Measurements from ENCODE around the gene OSBPL1A. TPM values are rescaled to one million over a fixed set of nuclear protein-coding genes. Genes with fewer than 3 reads are reported as not detected.
A peak's percentile ranks its signal among the peaks of the same experiment; 100 is the strongest.

OSBPL1A gene
- polyA plus RNA-seq, 1 donor, result 30.3 TPM

DNA sequence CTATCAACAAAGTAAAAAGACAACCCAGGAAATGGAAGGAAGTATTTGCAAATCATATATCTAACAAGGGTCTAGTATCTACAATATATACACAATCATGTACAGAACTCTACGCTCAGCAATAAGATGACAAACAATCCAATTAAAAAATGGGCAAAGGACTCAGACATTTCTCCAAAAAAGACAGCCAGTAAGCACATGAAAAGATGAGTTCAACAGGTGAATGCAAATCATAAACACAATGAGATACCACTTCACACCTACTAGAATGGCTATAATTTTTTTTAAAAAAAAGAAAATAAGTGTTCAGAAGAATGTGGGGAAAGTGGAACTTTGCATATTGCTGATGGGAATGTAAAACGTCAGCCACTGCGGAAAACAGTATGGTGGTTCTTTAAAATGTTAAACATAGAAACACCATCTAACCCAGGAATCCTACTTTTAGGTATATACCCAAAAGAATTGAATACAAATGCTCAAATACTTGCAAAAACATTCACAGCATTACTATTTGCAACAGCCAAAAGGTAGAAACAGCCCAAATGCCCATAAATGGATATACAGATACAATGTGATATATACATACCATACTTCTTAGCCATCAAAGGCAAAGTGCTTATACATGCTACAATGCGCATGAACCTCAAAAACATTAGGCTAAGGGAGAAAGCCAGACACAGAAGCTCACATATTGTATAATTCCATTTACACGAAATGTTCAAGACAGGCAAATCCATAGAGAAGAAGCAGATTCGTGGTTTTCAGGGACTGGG is 137.6 kb downstream of the OSBPL1A start:
- Histone ChIP-seq H3K27ac (ENCODE audit: low read length) (no peak overlapping the region), H3K9me3 (ENCODE audit: control insufficient read depth, low read depth, low read length) (no peaks in the 10 kb centered on the region), H3K36me3 (ENCODE audit: control insufficient read depth, insufficient read depth, low read length) (no peaks in the 10 kb centered on the region), H3K4me1 (ENCODE audit: control insufficient read depth, insufficient read depth, low read length) (no peaks in the 10 kb centered on the region), H3K27me3 (ENCODE audit: control insufficient read depth, insufficient read depth, low read length) (no peaks in the 10 kb centered on the region), H3K4me3 (ENCODE audit: low read length) (no peak overlapping the region)
- WGBS (ENCODE audit: insufficient coverage, low lambda C conversion rate), result 100% methylated on average over 1 of the region's 6 CpGs
- DNase-seq, result no peak

DNA sequence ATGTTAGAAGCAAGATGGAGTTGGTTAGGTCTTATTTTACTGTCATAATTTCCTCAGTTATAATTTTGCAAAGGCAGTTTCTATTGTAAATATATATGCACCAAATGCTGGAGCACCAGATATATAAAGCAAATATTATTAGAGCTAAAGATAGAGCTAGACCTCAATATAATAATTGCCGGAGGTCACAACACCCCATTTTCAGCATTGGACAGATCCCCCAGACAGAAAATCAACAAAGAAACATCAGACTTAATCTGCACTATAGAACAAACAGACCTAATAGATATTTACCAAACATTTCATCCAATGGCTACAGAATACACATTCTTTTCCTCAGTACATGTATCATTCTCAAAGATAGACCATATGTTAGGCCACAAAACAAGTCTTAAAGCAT is 143.6 kb downstream of the OSBPL1A start:
- Histone ChIP-seq H3K4me1 (ENCODE audit: control insufficient read depth, insufficient read depth, low read length) (no peaks in the 10 kb centered on the region), H3K4me3 (ENCODE audit: low read length) (no peak overlapping the region), H3K27ac (ENCODE audit: low read length) (no peak overlapping the region), H3K36me3 (ENCODE audit: control insufficient read depth, insufficient read depth, low read length) (peaks cover 2% of the 10 kb centered on the region), H3K27me3 (ENCODE audit: control insufficient read depth, insufficient read depth, low read length) (no peaks in the 10 kb centered on the region), H3K9me3 (ENCODE audit: control insufficient read depth, low read depth, low read length) (no peaks in the 10 kb centered on the region)
- DNase-seq, result no peak
- no CpG with 5 or more reads among the region's 1 CpG for WGBS (ENCODE audit: insufficient coverage, low lambda C conversion rate)

DNA sequence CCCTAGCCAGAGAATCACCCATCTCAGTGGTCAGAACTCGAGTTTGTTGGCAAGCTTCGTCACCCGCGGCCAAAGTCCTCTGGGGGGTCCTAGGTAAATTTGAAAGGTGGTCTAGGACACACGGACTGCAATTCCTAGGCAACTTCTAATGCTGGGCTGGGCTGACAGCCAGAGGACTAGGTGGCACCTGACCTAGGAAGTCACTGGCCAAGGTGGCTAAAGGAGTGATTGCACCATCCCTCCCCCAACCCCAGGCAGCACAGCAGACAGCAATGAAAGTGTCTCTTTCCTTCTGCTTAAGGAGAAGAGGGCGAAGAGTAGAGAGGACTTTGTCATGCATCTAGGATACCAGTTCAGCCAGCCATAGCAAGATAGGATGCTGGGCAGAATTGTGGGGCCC is 147.9 kb downstream of the OSBPL1A start:
- no peaks in the 10 kb centered on the region for H3K4me1 ChIP-seq (ENCODE audit: control insufficient read depth, insufficient read depth, low read length)
- H3K27me3 ChIP-seq (ENCODE audit: control insufficient read depth, insufficient read depth, low read length), result no peaks in the 10 kb centered on the region
- no peak overlapping the region for H3K27ac ChIP-seq (ENCODE audit: low read length)
- DNase-seq, result no peak
- H3K9me3 ChIP-seq (ENCODE audit: control insufficient read depth, low read depth, low read length), result no peaks in the 10 kb centered on the region
- WGBS (ENCODE audit: insufficient coverage, low lambda C conversion rate), result no CpG with 5 or more reads among the region's 6 CpGs
- H3K4me3 ChIP-seq (ENCODE audit: low read length), result no peak overlapping the region
- H3K36me3 ChIP-seq (ENCODE audit: control insufficient read depth, insufficient read depth, low read length), result peaks cover 2% of the 10 kb centered on the region

DNA sequence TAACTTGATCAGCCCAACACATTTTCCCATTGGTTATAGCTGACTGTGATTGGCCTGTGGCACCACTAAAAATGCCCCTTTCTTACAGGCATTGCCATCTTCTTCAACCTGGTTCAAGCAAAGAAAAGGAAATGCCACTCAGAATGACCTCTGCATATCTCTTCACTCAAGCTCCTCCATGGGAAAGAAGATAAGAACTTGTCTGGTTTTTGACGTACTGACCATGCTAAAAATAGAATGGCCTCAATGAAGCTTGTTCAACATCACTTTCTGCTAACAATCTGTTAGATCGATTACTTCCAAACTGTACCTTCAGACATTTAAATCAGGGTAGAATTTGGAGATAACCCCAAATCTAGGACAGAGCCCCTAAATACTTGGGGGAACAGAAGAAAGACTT is 149.3 kb downstream of the OSBPL1A start:
- Histone ChIP-seq H3K4me3 (ENCODE audit: low read length) (no peak overlapping the region), H3K27me3 (ENCODE audit: control insufficient read depth, insufficient read depth, low read length) (no peaks in the 10 kb centered on the region), H3K4me1 (ENCODE audit: control insufficient read depth, insufficient read depth, low read length) (no peaks in the 10 kb centered on the region), H3K27ac (ENCODE audit: low read length) (no peak overlapping the region), H3K9me3 (ENCODE audit: control insufficient read depth, low read depth, low read length) (no peaks in the 10 kb centered on the region), H3K36me3 (ENCODE audit: control insufficient read depth, insufficient read depth, low read length) (peaks cover 2% of the 10 kb centered on the region)
- 100% methylated on average over 1 of the region's 2 CpGs for WGBS (ENCODE audit: insufficient coverage, low lambda C conversion rate)
- DNase-seq, result no peak

DNA sequence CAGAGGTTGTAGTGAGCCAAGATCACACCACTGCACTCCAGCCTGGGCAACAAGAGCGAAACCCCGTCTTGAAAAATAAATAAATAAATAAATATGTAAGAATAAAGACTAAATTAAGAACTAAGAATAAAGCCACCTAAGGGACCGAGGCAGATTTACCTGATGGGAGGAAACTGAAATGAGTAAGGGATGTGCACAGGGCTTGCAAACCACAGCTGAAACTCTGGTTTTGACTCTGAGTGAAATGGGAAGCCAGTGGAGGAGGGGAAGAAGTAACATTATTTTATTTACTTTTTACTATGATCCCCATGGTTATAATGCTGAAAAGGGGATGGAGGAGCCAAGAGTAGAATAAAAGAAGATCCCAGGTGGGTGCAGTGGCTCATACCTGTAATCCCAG is 151.5 kb downstream of the OSBPL1A start:
- Histone ChIP-seq H3K27ac (ENCODE audit: low read length) (no peak overlapping the region), H3K36me3 (ENCODE audit: control insufficient read depth, insufficient read depth, low read length) (no peaks in the 10 kb centered on the region), H3K27me3 (ENCODE audit: control insufficient read depth, insufficient read depth, low read length) (no peaks in the 10 kb centered on the region), H3K9me3 (ENCODE audit: control insufficient read depth, low read depth, low read length) (no peaks in the 10 kb centered on the region), H3K4me3 (ENCODE audit: low read length) (no peak overlapping the region), H3K4me1 (ENCODE audit: control insufficient read depth, insufficient read depth, low read length) (no peaks in the 10 kb centered on the region)
- DNase-seq, result no peak
- 100% methylated on average over 3 of the region's 3 CpGs for WGBS (ENCODE audit: insufficient coverage, low lambda C conversion rate)

DNA sequence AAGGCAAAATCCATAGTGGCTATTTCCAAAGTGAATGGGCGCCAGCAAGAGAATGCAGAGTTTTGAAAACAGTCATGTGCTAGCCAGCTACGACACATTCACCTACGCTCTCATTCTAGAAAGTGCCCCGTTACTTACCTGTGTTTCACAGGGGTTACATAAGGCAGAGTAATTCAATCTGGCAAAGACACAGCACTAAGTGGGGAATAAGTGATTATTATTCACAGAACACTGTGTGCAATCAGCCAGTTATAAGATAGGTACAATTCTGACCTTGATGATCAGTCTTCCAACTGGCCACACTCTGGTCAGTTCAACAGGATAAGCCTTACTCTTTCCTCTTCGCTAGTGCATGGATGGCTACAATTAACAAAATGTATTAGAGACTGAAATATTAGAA is 152.9 kb downstream of the OSBPL1A start:
- no peak overlapping the region for H3K27ac ChIP-seq (ENCODE audit: low read length)
- no CpG with 5 or more reads among the region's 5 CpGs for WGBS (ENCODE audit: insufficient coverage, low lambda C conversion rate)
- H3K9me3 ChIP-seq (ENCODE audit: control insufficient read depth, low read depth, low read length), result no peaks in the 10 kb centered on the region
- no peaks in the 10 kb centered on the region for H3K36me3 ChIP-seq (ENCODE audit: control insufficient read depth, insufficient read depth, low read length)
- no peak for DNase-seq
- no peaks in the 10 kb centered on the region for H3K4me1 ChIP-seq (ENCODE audit: control insufficient read depth, insufficient read depth, low read length)
- H3K4me3 ChIP-seq (ENCODE audit: low read length), result no peak overlapping the region
- no peaks in the 10 kb centered on the region for H3K27me3 ChIP-seq (ENCODE audit: control insufficient read depth, insufficient read depth, low read length)

DNA sequence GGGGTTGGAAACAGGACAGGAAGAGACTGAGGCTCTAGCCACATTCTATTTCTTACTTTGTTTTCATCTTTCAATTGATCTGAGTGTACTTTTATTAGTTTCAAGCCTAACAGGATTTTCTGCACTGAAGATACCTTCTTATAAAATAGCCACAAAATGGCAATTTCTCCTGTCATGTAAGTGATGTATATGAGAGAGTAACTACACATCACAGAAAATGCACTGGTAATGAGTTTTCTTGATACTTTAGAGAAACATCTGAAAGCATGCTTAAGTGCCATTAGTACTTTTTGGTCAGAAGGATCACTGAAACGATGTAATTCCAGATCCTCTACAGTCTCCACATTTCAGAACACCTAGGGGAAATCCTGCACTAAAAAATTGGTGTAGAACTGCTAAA is 153.9 kb downstream of the OSBPL1A start:
- no CpG with 5 or more reads among the region's 1 CpG for WGBS (ENCODE audit: insufficient coverage, low lambda C conversion rate)
- Histone ChIP-seq H3K4me1 (ENCODE audit: control insufficient read depth, insufficient read depth, low read length) (no peaks in the 10 kb centered on the region), H3K9me3 (ENCODE audit: control insufficient read depth, low read depth, low read length) (no peaks in the 10 kb centered on the region), H3K4me3 (ENCODE audit: low read length) (no peak overlapping the region), H3K27ac (ENCODE audit: low read length) (no peak overlapping the region), H3K27me3 (ENCODE audit: control insufficient read depth, insufficient read depth, low read length) (no peaks in the 10 kb centered on the region), H3K36me3 (ENCODE audit: control insufficient read depth, insufficient read depth, low read length) (no peaks in the 10 kb centered on the region)
- DNase-seq, result no peak

DNA sequence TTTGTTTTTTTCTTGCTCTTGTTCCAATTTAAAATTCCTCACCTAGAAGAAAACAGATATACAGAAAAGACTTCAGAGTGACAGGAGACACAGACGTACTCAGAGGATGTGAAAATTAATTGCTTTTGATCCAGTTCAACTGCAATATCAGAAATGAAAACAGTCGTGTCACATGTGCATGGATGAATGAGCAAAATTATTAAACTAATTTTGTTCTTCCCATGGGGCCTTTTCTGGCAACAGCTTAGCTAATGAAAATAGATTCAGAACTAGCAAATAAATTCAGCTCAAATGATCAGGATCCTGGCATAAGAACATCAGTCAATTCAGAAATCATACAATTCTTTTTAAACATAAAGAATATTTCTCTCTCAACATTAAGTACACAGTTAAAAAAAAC is 158.3 kb downstream of the OSBPL1A start:
- no peak overlapping the region for H3K27ac ChIP-seq (ENCODE audit: low read length)
- no peaks in the 10 kb centered on the region for H3K27me3 ChIP-seq (ENCODE audit: control insufficient read depth, insufficient read depth, low read length)
- no peak for DNase-seq
- H3K4me3 ChIP-seq (ENCODE audit: low read length), result no peak overlapping the region
- no peaks in the 10 kb centered on the region for H3K9me3 ChIP-seq (ENCODE audit: control insufficient read depth, low read depth, low read length)
- no CpG with 5 or more reads among the region's 2 CpGs for WGBS (ENCODE audit: insufficient coverage, low lambda C conversion rate)
- H3K4me1 ChIP-seq (ENCODE audit: control insufficient read depth, insufficient read depth, low read length), result peaks cover under 1% of the 10 kb centered on the region
- peaks cover 16% of the 10 kb centered on the region for H3K36me3 ChIP-seq (ENCODE audit: control insufficient read depth, insufficient read depth, low read length)

DNA sequence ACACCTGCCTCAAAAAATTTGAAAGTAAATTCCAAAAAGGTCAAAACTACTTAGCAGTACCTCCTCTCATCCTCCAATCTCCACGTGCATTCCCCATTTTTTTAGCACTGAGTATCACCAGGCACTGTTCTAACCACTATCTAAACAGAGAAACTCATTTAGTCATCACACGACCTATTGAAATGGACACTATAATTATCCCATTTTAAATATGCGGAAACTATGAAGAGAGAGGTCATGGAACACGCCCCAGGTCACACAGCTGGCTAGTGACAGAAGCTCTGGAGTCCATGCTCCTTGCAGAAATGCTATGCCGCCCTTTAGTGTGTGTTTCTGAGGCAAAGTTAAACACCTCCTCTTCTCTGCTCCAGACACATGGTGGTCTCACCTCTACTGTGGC is 159.2 kb downstream of the OSBPL1A start:
- no peak overlapping the region for H3K27ac ChIP-seq (ENCODE audit: low read length)
- 80% methylated on average over 1 of the region's 5 CpGs for WGBS (ENCODE audit: insufficient coverage, low lambda C conversion rate)
- no peak for DNase-seq
- H3K27me3 ChIP-seq (ENCODE audit: control insufficient read depth, insufficient read depth, low read length), result no peaks in the 10 kb centered on the region
- H3K36me3 ChIP-seq (ENCODE audit: control insufficient read depth, insufficient read depth, low read length), result peaks cover 16% of the 10 kb centered on the region
- H3K4me3 ChIP-seq (ENCODE audit: low read length), result no peak overlapping the region
- peaks cover 3% of the 10 kb centered on the region for H3K4me1 ChIP-seq (ENCODE audit: control insufficient read depth, insufficient read depth, low read length)
- H3K9me3 ChIP-seq (ENCODE audit: control insufficient read depth, low read depth, low read length), result no peaks in the 10 kb centered on the region

DNA sequence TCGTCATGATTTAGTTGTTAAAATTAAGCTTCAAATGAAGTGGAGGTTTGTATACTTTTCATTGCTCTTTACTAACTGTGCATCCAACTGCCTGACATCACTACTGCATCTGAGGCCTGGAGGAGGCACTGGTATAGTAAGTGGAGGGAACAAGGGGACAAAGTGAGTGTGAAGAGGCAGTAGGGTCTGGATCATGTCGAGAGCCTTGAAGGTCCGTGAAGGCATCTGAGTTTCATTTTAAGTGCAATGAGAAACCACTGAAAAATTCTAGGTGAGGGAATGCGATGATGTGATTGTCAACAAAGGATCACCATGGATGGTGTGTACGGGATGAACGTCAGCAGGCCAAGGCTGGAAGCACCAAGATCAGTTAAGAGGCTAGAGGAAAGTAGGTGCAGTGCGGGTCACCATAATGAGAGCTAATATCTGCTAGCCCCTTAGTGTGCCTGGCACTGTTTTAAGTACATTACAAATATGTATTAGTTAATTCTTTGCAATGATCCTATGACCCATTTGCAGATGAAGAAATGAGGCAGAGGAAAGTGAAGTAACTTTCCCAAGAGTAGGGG is 162.7 kb downstream of the OSBPL1A start:
- 90% methylated on average over 2 of the region's 7 CpGs for WGBS (ENCODE audit: insufficient coverage, low lambda C conversion rate)

DNA sequence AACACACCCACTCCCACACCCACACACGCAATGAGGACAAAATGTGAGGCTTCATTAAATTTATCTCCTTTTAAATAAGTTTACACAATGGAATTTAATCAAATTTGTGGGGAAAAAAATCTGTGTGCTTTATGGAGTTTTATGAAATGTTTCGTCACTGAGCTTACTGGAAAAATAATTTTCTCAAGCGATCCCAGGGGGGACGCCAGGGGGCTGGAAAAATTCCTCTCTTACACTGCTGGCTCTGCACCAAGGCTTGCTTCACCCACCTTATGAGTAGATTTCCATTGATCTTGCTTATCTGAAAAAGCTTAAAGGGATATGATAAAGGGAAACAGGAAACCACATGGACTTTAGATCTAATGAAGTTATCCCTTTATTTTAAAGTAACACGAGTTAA is 163.3 kb downstream of the OSBPL1A start:
- WGBS (ENCODE audit: insufficient coverage, low lambda C conversion rate), result 8% methylated on average over 2 of the region's 5 CpGs
- no peak overlapping the region for H3K27ac ChIP-seq (ENCODE audit: low read length)
- H3K4me1 ChIP-seq (ENCODE audit: control insufficient read depth, insufficient read depth, low read length), result peaks cover 15% of the 10 kb centered on the region
- no peaks in the 10 kb centered on the region for H3K9me3 ChIP-seq (ENCODE audit: control insufficient read depth, low read depth, low read length)
- DNase-seq, result peak in 1 of 2 donors; percentile 43
- H3K27me3 ChIP-seq (ENCODE audit: control insufficient read depth, insufficient read depth, low read length), result no peaks in the 10 kb centered on the region
- no peak overlapping the region for H3K4me3 ChIP-seq (ENCODE audit: low read length)
- H3K36me3 ChIP-seq (ENCODE audit: control insufficient read depth, insufficient read depth, low read length), result peaks cover 16% of the 10 kb centered on the region

More for the DNA sequence above, 162.7 kb downstream of the OSBPL1A start:
- H3K27me3 ChIP-seq (ENCODE audit: control insufficient read depth, insufficient read depth, low read length), result no peaks in the 10 kb centered on the region
- H3K4me3 ChIP-seq (ENCODE audit: low read length), result no peak overlapping the region
- no peak overlapping the region for H3K27ac ChIP-seq (ENCODE audit: low read length)
- H3K4me1 ChIP-seq (ENCODE audit: control insufficient read depth, insufficient read depth, low read length), result peaks cover 15% of the 10 kb centered on the region
- peaks cover 16% of the 10 kb centered on the region for H3K36me3 ChIP-seq (ENCODE audit: control insufficient read depth, insufficient read depth, low read length)
- DNase-seq, result peak in 1 of 2 donors; percentile 21
- H3K9me3 ChIP-seq (ENCODE audit: control insufficient read depth, low read depth, low read length), result no peaks in the 10 kb centered on the region

All from large intestine (tissue), 3 donors.